Activated CD8-positive, alpha-beta memory T cell treated with anti-CD3 and anti-CD28 coated beads for 36 hours (primary cell): ENCODE results near the gene TRIM25. TPM values are rescaled to one million over a fixed set of nuclear protein-coding genes. Genes with fewer than 3 reads are reported as not detected.

Source experiments
- CTCF ChIA-PET: fragments of 350-600 bp; sonication (Branson Sonifier 250); formaldehyde crosslinking; loops from one replicate; lab custom pipeline; 2021; ENCODE audit warnings: antibody characterized with exemption; lab: Charles Lee
- POLR2A ChIA-PET: fragments of 350-600 bp; sonication (Branson Sonifier 250); formaldehyde crosslinking; loops from one replicate; lab custom pipeline; 2021; ENCODE audit warnings: antibody characterized with exemption; lab: Charles Lee
- total RNA-seq, 2 experiments: library from RNA; stranded (reverse); gene quantifications; one replicate each; pipeline ENCODE4 v1.2.3, GENCODE V29; 2021

Gene TRIM25
- total RNA-seq, 2 experiments from 2014 or later = 65.5 to 65.6 TPM

- ChIA-PET CTCF (no interaction called here), POLR2A (no interaction called here)
These were observed 5.8 kb downstream of the TRIM25 start for GRCh38 chr17:56908001-56908542.

DNA sequence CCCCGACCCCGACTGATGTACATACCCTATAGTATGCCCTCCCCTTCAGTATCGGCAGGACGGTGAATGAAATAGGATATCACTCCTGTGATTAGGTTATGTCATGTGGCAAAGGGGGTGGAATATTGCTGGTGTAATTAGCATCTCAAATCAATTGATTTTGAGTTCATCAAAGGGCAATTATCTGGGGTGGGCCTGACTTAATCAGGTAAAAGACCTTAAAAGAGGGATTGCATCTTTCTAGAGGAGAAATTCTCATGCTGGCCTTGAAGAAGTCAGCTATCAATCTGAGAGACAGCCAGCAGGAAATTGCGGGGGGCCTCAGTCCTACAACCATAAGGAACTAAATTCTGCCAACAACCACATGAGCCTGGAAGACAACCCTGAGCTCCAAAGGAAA is 10.3 kb downstream of the TRIM25 start:
- ChIA-PET CTCF (no interaction called here), POLR2A (no interaction called here)

DNA sequence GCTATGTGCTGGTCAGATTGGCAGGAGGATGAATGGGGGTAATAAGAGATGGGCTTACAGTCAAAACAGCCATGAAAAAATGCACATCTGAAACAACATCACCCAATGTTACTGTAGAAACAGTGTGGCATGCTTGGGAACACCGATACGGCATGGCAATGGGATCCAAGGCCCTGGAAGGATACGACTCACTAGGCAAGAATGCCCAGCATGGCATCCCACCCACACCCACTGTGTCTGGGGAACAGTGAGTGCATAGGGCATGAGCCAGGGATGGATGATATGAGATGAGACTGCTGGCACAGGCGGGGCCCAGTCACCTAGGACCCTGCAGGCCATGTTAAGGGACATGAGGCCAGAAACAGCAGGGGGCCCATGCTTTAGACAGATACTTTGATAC is 11.5 kb downstream of the TRIM25 start:
- ChIA-PET POLR2A (no interaction called here), CTCF (no interaction called here)

DNA sequence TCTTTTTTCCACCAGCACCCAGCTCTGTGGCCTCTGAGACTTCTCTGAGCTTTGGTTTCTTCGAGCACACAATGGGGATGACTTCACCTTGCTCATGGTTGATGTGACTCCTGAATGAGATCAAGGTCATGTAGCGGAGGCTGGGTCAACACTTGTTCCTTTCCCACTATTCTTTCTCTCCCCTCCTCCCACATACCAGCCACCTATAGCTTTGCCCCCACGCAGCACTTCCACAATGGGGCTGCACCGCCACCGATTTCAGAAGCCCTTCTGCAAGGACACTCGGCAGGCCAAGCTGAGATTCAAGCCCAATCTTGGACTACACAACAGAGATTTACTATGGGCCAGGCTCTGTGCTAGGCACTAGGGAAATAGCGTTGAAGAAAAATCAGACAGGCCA is 14.4 kb downstream of the TRIM25 start:
- POLR2A ChIA-PET = interaction anchor here (1.3 kb wide), 1 partner anchor 15 kb away, joined by 6 read pairs; the partner anchor contains the start of gene TRIM25
- CTCF ChIA-PET = interaction anchor here (0.9 to 1.1 kb wide), 2 partner anchors 9 to 74 kb away, joined by 3 read pairs; no protein-coding TSS in a partner anchor

- ChIA-PET CTCF (interaction anchor here (0.9 kb wide), 1 partner anchor 8 kb away, joined by 3 read pairs; no protein-coding TSS in a partner anchor), POLR2A (interaction anchor here (1.3 kb wide), 1 partner anchor 15 kb away, joined by 6 read pairs; the partner anchor contains the start of gene TRIM25)
These were observed 15.0 kb downstream of the TRIM25 start for GRCh38 chr17:56898874-56899273.

DNA sequence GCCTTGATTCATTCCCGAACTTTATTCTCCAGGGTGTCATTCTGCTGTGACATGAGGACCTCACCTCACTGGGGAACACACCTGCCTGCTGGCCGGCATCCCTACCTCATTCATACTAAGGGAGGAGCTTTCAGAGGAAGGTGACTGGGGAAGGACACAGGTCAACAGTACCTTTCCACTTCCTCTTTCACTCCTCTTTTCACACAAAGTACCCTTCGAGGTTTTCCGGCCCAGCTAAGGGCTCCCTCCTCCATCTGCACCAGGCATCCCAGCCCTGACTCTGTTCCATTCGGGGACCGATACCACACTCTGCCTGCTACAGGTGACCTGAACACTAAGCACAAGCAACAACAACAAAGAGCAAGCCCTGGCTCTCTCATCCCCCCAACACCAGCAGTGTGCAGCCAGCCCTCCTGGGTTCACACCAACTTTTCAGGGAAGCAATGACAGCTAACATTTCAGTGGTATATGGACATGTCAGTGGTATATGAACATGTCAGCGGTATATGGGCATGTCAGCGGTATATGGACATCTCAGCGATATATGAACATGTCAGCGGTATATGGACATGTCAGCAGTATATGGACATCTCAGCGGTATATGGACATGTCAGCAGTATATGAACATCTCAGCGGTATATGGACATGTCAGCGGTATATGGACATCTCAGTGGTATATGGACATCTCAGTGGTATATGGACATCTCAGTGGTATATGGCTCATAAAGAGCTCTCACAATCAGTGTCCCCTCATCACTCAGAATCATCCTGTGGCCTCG is 16.0 kb downstream of the TRIM25 start:
- POLR2A ChIA-PET = no interaction called here

GRCh38 chr17:56896968-56897359 is 16.9 kb downstream of the TRIM25 start:
- ChIA-PET CTCF (no interaction called here), POLR2A (no interaction called here)

More for the DNA sequence above, 16.0 kb downstream of the TRIM25 start:
- CTCF ChIA-PET = no interaction called here

DNA sequence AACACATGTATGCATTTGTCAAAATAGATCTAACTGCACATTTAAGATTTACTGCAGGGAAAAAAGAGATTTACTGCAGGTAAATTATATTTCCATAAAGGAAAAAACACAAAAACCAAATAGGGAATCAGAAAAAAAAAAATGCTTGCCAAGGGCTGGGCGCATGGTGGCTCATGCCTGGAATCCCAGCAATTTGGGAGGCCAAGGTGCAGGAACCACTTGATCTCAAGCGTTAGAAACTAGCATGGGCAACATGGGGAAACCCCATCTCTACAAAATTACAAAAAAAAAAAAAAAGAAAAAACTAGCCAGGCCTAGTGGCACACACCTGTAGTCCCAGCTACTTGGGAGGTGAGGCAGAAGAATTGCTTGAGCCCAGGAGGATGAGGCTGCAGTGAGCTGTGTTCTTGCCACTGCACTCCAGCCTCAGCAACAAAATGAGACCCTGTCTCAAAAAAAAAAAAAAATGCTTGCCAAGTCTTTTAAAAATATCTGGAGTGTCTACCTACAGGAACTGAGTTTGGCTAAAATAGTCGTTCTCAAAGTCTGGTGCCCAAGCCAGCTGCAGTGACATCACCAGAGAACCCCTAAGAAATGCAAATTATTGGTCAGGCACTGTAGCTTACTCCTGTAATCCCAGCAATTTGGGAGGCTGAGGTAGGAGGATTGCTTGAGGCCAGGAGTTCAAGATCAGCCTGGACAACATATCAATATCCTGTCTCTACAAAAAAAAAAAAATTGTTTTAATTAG is 17.5 kb downstream of the TRIM25 start:
- ChIA-PET POLR2A (no interaction called here), CTCF (no interaction called here)

- CTCF ChIA-PET = no interaction called here
- POLR2A ChIA-PET = interaction anchor here (0.6 kb wide), 1 partner anchor 59 kb away, joined by 5 read pairs; no protein-coding TSS in a partner anchor
These were observed 18.9 kb downstream of the TRIM25 start for GRCh38 chr17:56894859-56895455.

DNA sequence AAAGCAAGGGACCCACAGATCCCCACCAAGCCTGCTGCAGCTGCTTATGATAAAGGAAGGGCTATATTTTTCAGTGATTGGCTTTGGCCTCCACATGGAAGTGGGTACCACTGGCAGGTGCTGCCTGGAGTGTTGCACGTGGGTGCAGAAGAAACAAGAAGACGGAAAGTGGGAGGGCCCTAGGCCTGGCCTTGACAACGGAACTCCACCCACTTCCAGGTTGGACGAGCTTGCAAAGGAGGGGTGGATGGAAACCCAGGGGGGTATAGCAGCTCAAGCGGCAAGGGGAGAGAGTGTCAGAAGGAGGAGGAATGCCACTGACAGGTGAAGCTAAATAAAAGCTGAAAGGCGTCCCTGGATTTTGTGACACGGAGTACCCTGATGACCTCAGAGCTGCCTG is 20.3 kb downstream of the TRIM25 start:
- ChIA-PET POLR2A (interaction anchor here (1.1 kb wide), 2 partner anchors 42 to 44 kb away, joined by 3 read pairs; no protein-coding TSS in a partner anchor), CTCF (interaction anchor here (0.6 to 1.5 kb wide), 2 partner anchors 46 to 82 kb away, joined by 3 to 6 read pairs; no protein-coding TSS in a partner anchor)

GRCh38 chr17:56892333-56892732 is 21.5 kb downstream of the TRIM25 start:
- ChIA-PET CTCF (interaction anchor here (0.6 kb wide), 1 partner anchor 14 kb away, joined by 3 read pairs; no protein-coding TSS in a partner anchor), POLR2A (interaction anchor here (1.1 kb wide), 1 partner anchor 41 kb away, joined by 3 read pairs; no protein-coding TSS in a partner anchor)

- CTCF ChIA-PET = interaction anchor here (0.6 kb wide), 1 partner anchor 15 kb away, joined by 3 read pairs; no protein-coding TSS in a partner anchor
These were observed 22.1 kb downstream of the TRIM25 start for GRCh38 chr17:56891751-56892150.

GRCh38 chr17:56890906-56891674 is 22.8 kb downstream of the TRIM25 start:
- CTCF ChIA-PET = interaction anchor here (1.1 kb wide), 1 partner anchor 8 kb away, joined by 3 read pairs; no protein-coding TSS in a partner anchor
- POLR2A ChIA-PET = no interaction called here

More at GRCh38 chr17:56891751-56892150, 22.1 kb downstream of the TRIM25 start:
- POLR2A ChIA-PET = no interaction called here

- CTCF ChIA-PET = interaction anchor here (0.6 to 1.1 kb wide), 2 partner anchors 9 to 11 kb away, joined by 3 read pairs; no protein-coding TSS in a partner anchor
- POLR2A ChIA-PET = no interaction called here
These were observed 23.5 kb downstream of the TRIM25 start for GRCh38 chr17:56890390-56890789.

DNA sequence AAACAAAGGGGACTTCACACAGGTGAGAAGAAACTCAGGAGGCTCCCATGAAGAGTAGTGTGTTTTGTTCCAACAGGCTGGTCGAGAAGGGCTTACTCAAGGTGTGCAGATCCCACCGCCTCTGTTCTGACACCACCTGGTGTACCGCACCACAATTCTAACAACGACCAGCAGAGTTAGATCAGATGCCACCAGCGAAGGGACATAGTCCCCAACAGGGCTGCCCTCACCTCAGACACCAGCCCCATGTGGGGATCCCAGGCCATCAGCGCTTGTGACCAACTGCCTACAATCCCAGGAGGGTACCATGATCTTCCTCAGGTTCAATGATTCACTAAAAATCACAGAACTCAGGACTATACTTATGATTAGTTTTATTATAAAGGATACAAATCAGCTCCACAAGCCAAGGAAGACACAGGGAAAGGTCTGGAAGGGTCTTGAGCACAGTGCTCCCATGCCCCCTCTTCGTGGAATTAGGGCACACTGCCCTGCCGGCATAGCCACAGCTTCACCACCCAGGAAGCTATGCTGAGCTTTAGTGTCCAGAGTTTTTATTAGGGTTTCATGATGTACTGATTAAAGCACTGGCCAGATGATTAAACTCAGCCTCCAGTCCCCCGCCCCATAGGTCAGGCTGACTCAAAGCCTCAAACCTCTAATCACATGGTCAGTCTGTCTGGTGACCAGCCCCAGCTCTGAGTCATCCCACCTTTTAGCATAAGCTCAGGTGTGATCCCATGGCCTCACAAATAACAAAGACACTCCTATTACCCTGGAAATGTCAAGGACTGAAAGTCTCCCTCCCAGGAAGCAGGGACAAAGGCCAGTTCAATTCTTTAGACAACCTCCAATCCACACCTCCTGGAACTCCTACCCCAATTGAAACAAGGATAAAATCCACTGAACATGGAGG is 26.0 kb downstream of the TRIM25 start:
- ChIA-PET CTCF (interaction anchor here (0.8 kb wide), 1 partner anchor 26 kb away, joined by 3 read pairs; no protein-coding TSS in a partner anchor), POLR2A (no interaction called here)

GRCh38 chr17:56887105-56887504 is 26.7 kb downstream of the TRIM25 start:
- POLR2A ChIA-PET = no interaction called here
- CTCF ChIA-PET = no interaction called here

DNA sequence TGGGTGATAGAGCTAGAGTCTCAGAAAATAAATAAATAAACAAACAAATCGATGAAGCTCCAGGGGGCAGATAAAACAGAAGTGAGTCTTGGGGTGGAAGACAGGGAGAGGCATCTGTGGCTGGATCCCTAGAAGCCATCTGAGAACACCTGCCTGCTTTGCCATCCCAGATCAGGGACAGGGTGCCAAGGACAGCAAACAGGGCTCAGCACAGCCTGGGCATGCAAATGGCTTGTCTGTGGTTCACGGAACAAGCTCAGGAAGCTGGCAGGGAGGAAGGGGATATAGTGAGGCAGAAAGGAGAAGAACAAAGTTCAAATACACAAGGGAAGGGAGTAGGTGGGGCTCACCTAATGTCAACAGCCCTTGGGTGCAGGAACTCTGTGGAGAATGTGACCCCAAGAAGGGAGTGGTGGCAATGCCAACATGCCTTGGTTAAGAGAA is 27.5 kb downstream of the TRIM25 start:
- CTCF ChIA-PET = no interaction called here

More for the DNA sequence above, 27.5 kb downstream of the TRIM25 start:
- POLR2A ChIA-PET = no interaction called here
